Left ventricle myocardium inferior (tissue), 1 donor: ENCODE results near the gene ZNF492. TPM values are rescaled to one million over a fixed set of nuclear protein-coding genes. Genes with fewer than 3 reads are reported as not detected.
"Not testable (repeated sequence)": the region's sequence is repeated elsewhere in the genome, so short reads cannot be mapped to it uniquely, and the experiment has no call there.

Source experiments
- DNase-seq: peaks from one replicate; pipeline ENCODE4 v3.0.0-alpha.2; 2020
- H3K27ac ChIP-seq: fragments of 200-600 bp; replicated peaks from 2 replicates; pipeline ENCODE4 v1.8.0; 2021
- H3K27me3 ChIP-seq: fragments of 200-600 bp; 2 replicates; pipeline ENCODE4 v1.8.0; 2021; ENCODE audit warnings: low read depth
- H3K36me3 ChIP-seq: fragments of 200-600 bp; 2 replicates; pipeline ENCODE4 v1.8.0; 2021
- H3K4me1 ChIP-seq: fragments of 200-600 bp; 2 replicates; pipeline ENCODE4 v1.8.0; 2021
- H3K4me3 ChIP-seq: fragments of 200-600 bp; 2 replicates; pipeline ENCODE4 v1.8.0; 2021; ENCODE audit warnings: mild to moderate bottlenecking, moderate library complexity
- H3K9me3 ChIP-seq: fragments of 200-600 bp; replicated peaks from 2 replicates; pipeline ENCODE4 v1.8.0; 2021
- CTCF ChIP-seq: fragments of 200-600 bp; IDR thresholded peaks from 2 replicates; pipeline ENCODE4 v1.8.0; 2021; ENCODE audit warnings: antibody characterized with exemption, mild to moderate bottlenecking, borderline replicate concordance
- intact Hi-C: fragments of 100-400 bp; cut with micrococcal nuclease; formaldehyde crosslinking; loops from one replicate; pipeline ENCODE4 v1.11.0; 2022
- long read RNA-seq: library from polyadenylated mRNA; unstranded; transcript quantifications from one replicate; pipeline ENCODE4 v2.0.0, GENCODE V29; 2021
- total RNA-seq: library from RNA; stranded (reverse); fragmentation: NEBNext Ultra II Directional; extraction: Animal tissue kit (Norgen Biotek cat#: 25700); gene quantifications from one replicate; pipeline ENCODE4 v1.2.1, GENCODE V29; 2021
- donor health status: DM: no; HTN: yes; CAD: no; lungs with severe emphysema.

The ZNF492 gene
- 0.08 TPM for total RNA-seq
- long read RNA-seq = 0 reads

- Histone ChIP-seq H3K9me3 (peaks cover 14% of the 10 kb centered on the region), H3K27ac (peak within 1 kb of the TSS; percentile 28), H3K4me3 (peak within 1 kb of the TSS; percentile 71)
- H3K27me3 ChIP-seq, H3K36me3 ChIP-seq, intact Hi-C loops, H3K4me1 ChIP-seq: not testable (repeated sequence)
- peak; percentile 90 for DNase-seq
Observed at GRCh38 chr19:22633706-22634449, at the start of gene ZNF492. TSS of gene ZNF492 (plus strand) at chr19:22634324. CDS start at chr19:22653400, 19,076 bp downstream.

GRCh38 chr19:22595422-22595821 is 38.7 kb upstream of the ZNF492 start:
- no peak for DNase-seq
- Histone ChIP-seq H3K9me3 (peaks cover 10% of the 10 kb centered on the region), H3K4me3 (no peak overlapping the region), H3K36me3 (no peaks in the 10 kb centered on the region), H3K27me3 (peaks cover 58% of the 10 kb centered on the region), H3K4me1 (no peaks in the 10 kb centered on the region), H3K27ac (no peak overlapping the region)
- intact Hi-C loops = no loop called here
- TF ChIP-seq CTCF = no peak

GRCh38 chr19:22595918-22596341 is 38.2 kb upstream of the ZNF492 start:
- no peak for TF ChIP-seq CTCF
- H3K4me3 ChIP-seq = no peak overlapping the region
- peak; percentile 57 for DNase-seq

GRCh38 chr19:22600690-22601648 is 33.2 kb upstream of the ZNF492 start:
- H3K4me3 ChIP-seq = no peak overlapping the region
- H3K4me1 ChIP-seq = no peaks in the 10 kb centered on the region
- intact Hi-C loops = no loop called here
- H3K36me3 ChIP-seq = no peaks in the 10 kb centered on the region
- no peak for TF ChIP-seq CTCF
- no peak overlapping the region for H3K27ac ChIP-seq
- peaks cover 94% of the 10 kb centered on the region for H3K27me3 ChIP-seq
- no peak for DNase-seq
- H3K9me3 ChIP-seq = no peaks in the 10 kb centered on the region

More at GRCh38 chr19:22595918-22596341, 38.2 kb upstream of the ZNF492 start:
- H3K9me3 ChIP-seq = peaks cover 10% of the 10 kb centered on the region
- intact Hi-C loops = no loop called here
- no peak overlapping the region for H3K27ac ChIP-seq
- H3K36me3 ChIP-seq = no peaks in the 10 kb centered on the region
- no peaks in the 10 kb centered on the region for H3K4me1 ChIP-seq
- H3K27me3 ChIP-seq = peaks cover 63% of the 10 kb centered on the region

- Histone ChIP-seq H3K4me3 (no peak overlapping the region), H3K4me1 (no peaks in the 10 kb centered on the region), H3K36me3 (no peaks in the 10 kb centered on the region), H3K27me3 (peaks cover 83% of the 10 kb centered on the region), H3K9me3 (no peaks in the 10 kb centered on the region), H3K27ac (no peak overlapping the region)
- DNase-seq = no peak
- intact Hi-C loops = no loop called here
- no peak for TF ChIP-seq CTCF
Observed at GRCh38 chr19:22601906-22602630, 32.1 kb upstream of the ZNF492 start.
